NOMO-1 treated with dmso at 0.1 percent for 144 hours (cell line): Measurements from ENCODE around the gene PKD1L1.

Experiments used
- DNase-seq: peaks from one replicate; lab custom pipeline; 2025; ENCODE audit not compliant: unreplicated experiment; lab: John Stamatoyannopoulos, UW

Gene PKD1L1

GRCh38 chr7:47819607-47819920, 128.7 kb downstream of the PKD1L1 start:
- DNase-seq, result no peak

- DNase-seq, result peak; percentile 40
These were observed 129.3 kb downstream of the PKD1L1 start for GRCh38 chr7:47818796-47819606.

GRCh38 chr7:47817917-47818316, 130.3 kb downstream of the PKD1L1 start:
- no peak for DNase-seq

GRCh38 chr7:47816647-47817046, 131.6 kb downstream of the PKD1L1 start:
- no peak for DNase-seq

- DNase-seq, result no peak
These were observed 132.4 kb downstream of the PKD1L1 start for GRCh38 chr7:47815867-47816266.

- DNase-seq, result no peak
These were observed 133.2 kb downstream of the PKD1L1 start for GRCh38 chr7:47814905-47815613.

- no peak for DNase-seq
These were observed 134.5 kb downstream of the PKD1L1 start for GRCh38 chr7:47813620-47814260.

GRCh38 chr7:47812429-47813136, 135.7 kb downstream of the PKD1L1 start:
- DNase-seq, result no peak

GRCh38 chr7:47811632-47812380, 136.5 kb downstream of the PKD1L1 start:
- DNase-seq, result no peak

GRCh38 chr7:47809387-47809786, 138.9 kb downstream of the PKD1L1 start:
- no peak for DNase-seq

- no peak for DNase-seq
These were observed 139.9 kb downstream of the PKD1L1 start for GRCh38 chr7:47808321-47808720.

- DNase-seq, result no peak
These were observed 140.5 kb downstream of the PKD1L1 start for GRCh38 chr7:47807756-47808155.

- DNase-seq, result no peak
These were observed 141.1 kb downstream of the PKD1L1 start for GRCh38 chr7:47807126-47807525.

- DNase-seq, result no peak
These were observed 141.6 kb downstream of the PKD1L1 start for GRCh38 chr7:47806701-47807103.

GRCh38 chr7:47804767-47805545, 143.3 kb downstream of the PKD1L1 start:
- no peak for DNase-seq

- DNase-seq, result no peak
These were observed 144.4 kb downstream of the PKD1L1 start for GRCh38 chr7:47803846-47804245.

- DNase-seq, result no peak
These were observed 145.2 kb downstream of the PKD1L1 start for GRCh38 chr7:47803025-47803424.

- no peak for DNase-seq
These were observed 146.8 kb downstream of the PKD1L1 start for GRCh38 chr7:47801423-47801822.

GRCh38 chr7:47799524-47799923, 148.7 kb downstream of the PKD1L1 start:
- no peak for DNase-seq

GRCh38 chr7:47796347-47796746, 151.9 kb downstream of the PKD1L1 start:
- no peak for DNase-seq
